ENCODE results near the gene HIP1.

- TF ChIP-seq CTCF (IDR thresholded peaks at IDR 0.05; ENCODE audit: low read depth, low read length) (no peak), POLR2A (IDR thresholded peaks at IDR 0.05; ENCODE audit: extremely low read depth, insufficient read length) (no peak)
- TF ChIP-seq, protein P1, sequence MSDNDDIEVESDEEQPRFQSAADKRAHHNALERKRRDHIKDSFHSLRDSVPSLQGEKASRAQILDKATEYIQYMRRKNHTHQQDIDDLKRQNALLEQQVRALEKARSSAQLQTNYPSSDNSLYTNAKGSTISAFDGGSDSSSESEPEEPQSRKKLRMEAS (IDR thresholded peaks at IDR 0.05; ENCODE audit: low read depth, low read length) = no peak
Observed at GRCh38 chr7:75722373-75722772, 16.4 kb downstream of the HIP1 start.
